Islet of Langerhans (tissue), 1 donor: ENCODE measurements around the gene SLC25A10.
"Not testable (repeated sequence)": the region's sequence is repeated elsewhere in the genome, so short reads cannot be mapped to it uniquely, and the experiment has no call there.

Experiments
- FAIRE-seq: peaks from one replicate; lab custom pipeline; 2011; peaks lifted over from hg19 to GRCh38; lab: Jason Lieb, UNC

SLC25A10 gene

DNA sequence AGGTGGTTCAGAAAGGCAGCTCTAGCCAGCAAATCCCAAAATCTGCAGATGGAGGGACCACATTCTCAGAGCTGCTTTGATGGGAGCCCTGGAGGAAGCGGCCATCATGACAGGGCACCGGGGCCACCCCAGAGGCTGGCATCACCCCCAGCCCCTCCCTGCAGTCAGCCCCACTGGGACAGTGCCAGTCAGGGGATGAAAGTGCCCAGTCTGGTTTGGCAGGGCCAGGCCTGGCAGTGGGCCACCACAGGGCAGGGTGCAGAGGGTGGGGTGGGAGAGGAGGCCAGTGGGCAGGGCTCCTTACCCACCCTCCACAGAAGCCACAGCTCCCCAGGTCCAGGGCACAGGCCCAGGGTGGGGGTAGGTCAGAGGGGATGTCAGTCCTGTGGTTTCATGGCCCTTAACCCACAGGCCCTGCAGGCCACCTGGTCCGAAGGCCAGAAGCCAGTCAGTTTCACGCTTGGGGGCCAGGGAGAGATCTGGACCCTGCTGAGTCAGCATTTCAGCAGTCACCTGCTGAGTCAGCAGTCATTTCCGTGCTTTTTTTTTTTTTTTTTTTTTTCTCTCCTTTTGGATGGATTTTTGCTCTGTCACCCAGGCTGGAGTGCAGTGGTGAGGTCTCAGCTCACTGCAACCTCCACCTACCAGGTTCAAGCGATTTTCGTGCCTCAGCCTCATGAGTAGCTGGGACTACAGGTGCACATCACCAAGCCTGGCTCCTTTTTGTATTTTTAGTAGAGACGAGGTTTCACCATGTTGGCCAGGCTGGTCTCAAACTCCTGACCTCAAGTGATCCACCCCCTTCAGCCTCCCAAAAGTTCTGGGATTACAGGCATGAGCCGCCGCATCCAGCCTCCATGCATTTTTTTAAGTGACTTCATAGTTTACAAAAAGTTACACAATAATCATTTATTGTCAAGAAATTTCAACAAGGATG, 10.4 kb downstream of the SLC25A10 start:
- peak; percentile 49 for FAIRE-seq

GRCh38 chr17:81723651-81724209, 11.6 kb downstream of the SLC25A10 start:
- no peak for FAIRE-seq

GRCh38 chr17:81725439-81725838, 13.4 kb downstream of the SLC25A10 start:
- no peak for FAIRE-seq

- no peak for FAIRE-seq
Observed at GRCh38 chr17:81726004-81726403, 13.9 kb downstream of the SLC25A10 start.

GRCh38 chr17:81727324-81728031, 15.4 kb downstream of the SLC25A10 start:
- FAIRE-seq = no peak

- no peak for FAIRE-seq
Observed at GRCh38 chr17:81733507-81734404, 21.7 kb downstream of the SLC25A10 start.

DNA sequence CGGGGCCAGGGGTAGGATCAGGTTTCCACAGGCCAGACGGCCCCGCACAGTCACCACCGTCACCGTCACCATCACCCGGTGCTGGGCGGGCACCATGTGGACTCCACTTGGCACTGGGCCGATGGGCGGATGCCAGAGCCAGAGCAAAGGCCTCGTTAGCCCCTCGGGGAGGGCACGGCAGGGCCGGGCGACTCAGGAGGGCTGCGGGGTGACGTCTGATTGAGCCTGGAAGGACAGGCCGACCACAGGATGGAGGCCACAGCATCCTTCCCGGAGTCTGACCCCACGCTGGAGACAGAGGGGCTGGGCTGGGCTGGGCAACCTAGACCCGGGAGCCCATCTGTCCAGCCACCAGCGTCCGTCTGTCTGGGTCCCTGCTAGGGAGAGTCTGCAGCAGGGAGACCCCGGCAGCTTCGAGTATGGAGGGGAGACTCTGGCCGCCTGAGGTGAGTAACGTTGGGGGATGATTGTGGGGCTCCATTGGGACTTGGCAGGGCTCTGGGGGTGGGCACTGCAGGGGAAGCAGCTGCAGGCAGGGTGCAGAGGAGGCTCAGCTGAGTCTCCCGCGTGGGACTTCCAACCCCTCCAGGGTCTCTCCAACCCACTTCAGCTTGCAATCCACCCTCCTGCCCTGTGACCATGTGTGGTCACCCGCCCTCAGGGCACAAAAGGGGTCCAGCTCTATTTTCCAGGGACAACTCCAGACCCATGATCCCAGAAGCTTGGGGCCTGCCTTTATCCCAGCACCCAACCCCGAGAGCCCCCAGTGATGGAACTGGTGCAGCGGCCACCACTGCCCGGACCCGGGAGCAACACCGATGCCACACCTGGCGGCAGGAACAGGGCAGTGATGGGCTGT, 22.6 kb downstream of the SLC25A10 start:
- no peak for FAIRE-seq

- no peak for FAIRE-seq
Observed at GRCh38 chr17:81735264-81736102, 23.4 kb downstream of the SLC25A10 start.

GRCh38 chr17:81737947-81738800, 26.1 kb downstream of the SLC25A10 start:
- no peak for FAIRE-seq

DNA sequence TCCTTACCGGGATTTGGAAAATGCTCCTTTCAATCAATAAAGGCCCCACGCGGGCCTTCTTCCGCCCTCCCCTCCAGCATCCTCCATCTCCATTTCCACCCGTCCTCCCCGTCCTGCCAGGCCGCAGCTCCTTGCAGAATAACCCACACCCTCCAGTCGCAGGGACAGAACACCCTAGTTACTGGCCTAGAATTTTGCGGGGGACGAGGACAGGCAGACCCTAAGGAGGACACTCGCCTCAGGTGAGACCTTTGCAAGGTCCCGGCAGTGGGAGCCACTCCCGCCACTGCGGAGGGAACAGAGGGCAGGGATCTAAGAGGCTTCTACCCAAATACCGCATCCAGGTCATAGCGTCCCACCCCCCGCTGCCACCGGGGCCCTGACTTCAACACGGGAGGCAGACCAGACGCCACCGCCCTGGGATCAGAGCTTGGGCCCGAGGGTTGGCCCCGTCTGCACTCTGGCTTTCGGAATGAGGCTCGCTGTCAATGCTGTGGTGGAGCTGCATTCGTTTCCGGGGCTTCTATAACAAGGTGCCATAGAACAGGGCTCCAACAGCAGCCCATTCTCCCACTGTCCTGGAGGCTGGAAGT, 26.8 kb downstream of the SLC25A10 start:
- no peak for FAIRE-seq

GRCh38 chr17:81739593-81739992, 27.5 kb downstream of the SLC25A10 start:
- not testable (repeated sequence) for FAIRE-seq

DNA sequence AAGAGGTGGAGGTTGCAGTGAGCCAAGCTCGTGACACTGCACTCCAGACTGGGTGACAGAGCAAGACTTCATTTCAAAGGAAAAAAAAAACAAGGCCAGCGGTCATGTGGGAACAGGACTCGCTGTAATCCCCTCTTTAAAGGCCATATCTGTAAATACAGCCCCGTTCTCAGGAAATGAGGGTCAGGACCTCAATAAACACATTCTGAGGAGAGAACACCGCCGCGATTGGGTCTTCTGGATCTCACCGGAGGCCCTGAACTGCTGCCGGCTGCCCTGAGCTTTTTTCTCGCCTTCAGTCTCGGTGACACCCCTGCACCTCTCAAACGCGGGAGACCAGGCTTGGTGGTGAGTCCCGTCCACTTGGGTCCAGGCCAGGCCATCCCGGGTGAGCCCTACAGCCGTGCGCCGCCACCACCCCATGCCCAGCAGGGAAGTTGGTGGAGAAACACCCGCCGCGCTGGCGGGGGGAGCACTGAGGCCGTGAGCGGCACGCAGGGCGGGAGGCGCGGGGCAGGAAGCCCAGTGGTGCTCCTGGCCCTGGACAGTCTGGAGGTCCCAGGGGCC, 28.4 kb downstream of the SLC25A10 start:
- FAIRE-seq = no peak

DNA sequence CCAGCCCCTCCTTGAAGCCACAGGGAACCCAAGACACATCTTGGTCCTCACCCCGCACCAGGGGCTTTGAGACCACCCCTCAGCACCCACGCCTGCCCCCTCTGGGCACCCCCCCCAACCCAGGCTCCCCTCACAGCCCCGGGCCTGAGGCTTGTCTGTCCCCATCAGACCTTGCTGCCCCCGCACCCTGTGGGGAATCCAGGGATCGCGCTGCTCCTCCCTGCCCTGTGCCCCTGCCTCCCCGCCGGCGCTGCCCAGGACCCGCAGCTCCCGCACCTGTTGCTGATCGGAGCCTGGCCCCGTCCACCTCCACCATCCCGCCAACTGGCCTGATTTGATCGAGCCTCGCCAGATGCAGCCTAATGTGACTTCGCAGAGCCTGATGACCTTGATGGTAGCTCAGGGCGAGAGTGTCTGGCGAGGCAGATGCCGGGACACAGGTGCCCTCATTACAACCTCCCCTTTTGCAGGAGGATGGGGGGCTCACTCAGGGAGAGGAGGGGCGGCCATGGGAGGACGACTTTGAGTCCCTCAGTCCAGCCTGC, 29.0 kb downstream of the SLC25A10 start:
- FAIRE-seq = no peak

DNA sequence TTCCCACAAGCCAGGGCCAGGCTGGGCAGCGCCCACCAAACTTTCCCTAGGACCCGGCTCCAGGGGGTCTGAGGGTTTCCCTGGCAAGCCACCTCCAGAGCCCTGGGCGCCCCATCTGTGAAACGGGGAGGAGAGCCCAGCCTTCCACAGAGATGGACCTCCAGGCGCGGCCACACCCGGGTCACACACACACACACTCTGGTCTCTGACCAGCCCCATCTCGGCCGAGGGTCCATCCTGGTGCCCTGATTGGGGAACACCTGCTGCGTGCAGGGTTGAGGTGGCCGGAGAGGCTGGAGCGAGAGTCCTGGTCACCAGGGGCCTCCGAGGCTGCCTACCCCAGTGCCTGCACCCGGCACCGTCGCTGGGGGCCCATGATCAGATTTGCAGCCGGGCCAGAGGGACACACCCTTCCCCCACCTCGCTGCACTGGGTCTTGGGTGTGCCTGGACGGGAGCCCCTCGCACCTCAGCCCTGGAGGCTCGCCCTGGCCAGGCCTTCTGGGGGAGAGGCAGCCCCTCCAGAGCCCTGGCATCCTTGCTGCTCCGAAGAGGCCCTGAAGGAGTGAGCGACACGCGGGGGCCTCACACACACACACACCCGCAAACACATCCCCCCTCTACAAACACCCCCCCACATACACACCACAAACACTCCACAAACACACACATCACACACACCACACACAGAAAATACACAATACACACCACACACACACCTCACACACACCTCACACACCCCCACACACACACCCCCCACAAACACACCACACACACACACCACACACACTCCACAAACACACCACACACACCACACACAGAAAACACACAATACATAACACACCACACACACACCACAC, 29.7 kb downstream of the SLC25A10 start:
- no peak for FAIRE-seq
